ENCODE data around the gene RNF141.

The RNF141 gene

GRCh38 chr11:10480760-10481159, 60.2 kb downstream of the RNF141 start:
- no peak for DNase-seq (ENCODE audit: low read depth in 2 of 2)

GRCh38 chr11:10480026-10480425, 61.0 kb downstream of the RNF141 start:
- DNase-seq (ENCODE audit: low read depth in 2 of 2), result no peak

GRCh38 chr11:10478574-10479550, 62.1 kb downstream of the RNF141 start:
- no peak for DNase-seq (ENCODE audit: low read depth in 2 of 2)

- DNase-seq (ENCODE audit: low read depth in 2 of 2), result no peak
Measured at GRCh38 chr11:10478066-10478465, 62.9 kb downstream of the RNF141 start.

GRCh38 chr11:10477690-10478046, 63.3 kb downstream of the RNF141 start:
- DNase-seq (ENCODE audit: low read depth in 2 of 2), result no peak

GRCh38 chr11:10476927-10477689, 63.9 kb downstream of the RNF141 start:
- DNase-seq (ENCODE audit: low read depth in 2 of 2), result no peak

- no peak for DNase-seq (ENCODE audit: low read depth in 2 of 2)
Measured at GRCh38 chr11:10476342-10476741, 64.6 kb downstream of the RNF141 start.

- DNase-seq (ENCODE audit: low read depth in 2 of 2), result no peak
Measured at GRCh38 chr11:10474551-10474950, 66.4 kb downstream of the RNF141 start.

GRCh38 chr11:10473371-10473770, 67.6 kb downstream of the RNF141 start:
- DNase-seq (ENCODE audit: low read depth in 2 of 2), result no peak

- DNase-seq (ENCODE audit: low read depth in 2 of 2), result no peak
Measured at GRCh38 chr11:10462746-10463300, 78.2 kb downstream of the RNF141 start.

All from fibroblast of skin of left biceps (primary cell).